Fibroblast of lung (primary cell): ENCODE measurements around the gene CTNND2.

Source experiments
- CTCF ChIP-seq, 2 donors: IDR thresholded peaks in 1 of 2; conservative IDR thresholded peaks in 1 of 2; 1 replicate in 1 of 2; 2 replicates in 1 of 2; pipeline ENCODE4 v1.5.1; 2011 to 2012; ENCODE audit warnings: low read length in 2 of 2, control low read depth in 1 of 2, inconsistent platforms in 1 of 2, low read depth in 1 of 2, mild to moderate bottlenecking in 1 of 2
- EZH2 ChIP-seq: IDR thresholded peaks from 2 replicates; pipeline ENCODE4 v1.5.1; 2012; ENCODE audit warnings: low read length, control low read depth, mild to moderate bottlenecking; ENCODE audit errors: missing control alignments

GRCh38 chr5:11069041-11069440 lies 835.2 kb downstream of the CTNND2 start:
- TF ChIP-seq CTCF (conservative IDR thresholded peaks at IDR 0.05 in 1 of 2, IDR thresholded peaks at IDR 0.05 in 1 of 2; ENCODE audit: low read depth in 1 of 2, low read length in 2 of 2) (no peak), EZH2 (no peak)
